ENCODE results near the gene RNF141.
A peak's percentile ranks its signal among the peaks of the same experiment; 100 is the strongest.

- TF ChIP-seq, protein P1, sequence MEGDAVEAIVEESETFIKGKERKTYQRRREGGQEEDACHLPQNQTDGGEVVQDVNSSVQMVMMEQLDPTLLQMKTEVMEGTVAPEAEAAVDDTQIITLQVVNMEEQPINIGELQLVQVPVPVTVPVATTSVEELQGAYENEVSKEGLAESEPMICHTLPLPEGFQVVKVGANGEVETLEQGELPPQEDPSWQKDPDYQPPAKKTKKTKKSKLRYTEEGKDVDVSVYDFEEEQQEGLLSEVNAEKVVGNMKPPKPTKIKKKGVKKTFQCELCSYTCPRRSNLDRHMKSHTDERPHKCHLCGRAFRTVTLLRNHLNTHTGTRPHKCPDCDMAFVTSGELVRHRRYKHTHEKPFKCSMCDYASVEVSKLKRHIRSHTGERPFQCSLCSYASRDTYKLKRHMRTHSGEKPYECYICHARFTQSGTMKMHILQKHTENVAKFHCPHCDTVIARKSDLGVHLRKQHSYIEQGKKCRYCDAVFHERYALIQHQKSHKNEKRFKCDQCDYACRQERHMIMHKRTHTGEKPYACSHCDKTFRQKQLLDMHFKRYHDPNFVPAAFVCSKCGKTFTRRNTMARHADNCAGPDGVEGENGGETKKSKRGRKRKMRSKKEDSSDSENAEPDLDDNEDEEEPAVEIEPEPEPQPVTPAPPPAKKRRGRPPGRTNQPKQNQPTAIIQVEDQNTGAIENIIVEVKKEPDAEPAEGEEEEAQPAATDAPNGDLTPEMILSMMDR (IDR thresholded peaks at IDR 0.05; ENCODE audit: insufficient read depth, low read depth, low read length): peak; percentile 48
- no peak for TF ChIP-seq EZH2 (IDR thresholded peaks at IDR 0.05; ENCODE audit: insufficient read depth, low read length)
These were observed at the start of gene RNF141 for GRCh38 chr11:10540915-10541560.
